Astrocyte of the spinal cord (primary cell): ENCODE data around the gene YPEL2.

Source experiments
- DNase-seq: peaks from one replicate; pipeline ENCODE4 v3.0.0; 2011; ENCODE audit warnings: low read depth, low spot score
- H3K4me3 ChIP-seq: 2 replicates; pipeline ENCODE4 v1.5.1; 2011; ENCODE audit warnings: low read depth, mild to moderate bottlenecking, low read length, moderate library complexity
- in situ Hi-C: cut with HindIII; loops from 2 replicates; pipeline ENCODE4 v1.10.0; 2017; ENCODE audit warnings: low sequenced_read_pairs
- TF ChIP-seq, protein P1 (sequence below): IDR thresholded peaks from 2 replicates; pipeline ENCODE4 v1.5.1; 2012; ENCODE audit warnings: low read depth, mild to moderate bottlenecking, low read length, inconsistent platforms

The YPEL2 gene

DNA sequence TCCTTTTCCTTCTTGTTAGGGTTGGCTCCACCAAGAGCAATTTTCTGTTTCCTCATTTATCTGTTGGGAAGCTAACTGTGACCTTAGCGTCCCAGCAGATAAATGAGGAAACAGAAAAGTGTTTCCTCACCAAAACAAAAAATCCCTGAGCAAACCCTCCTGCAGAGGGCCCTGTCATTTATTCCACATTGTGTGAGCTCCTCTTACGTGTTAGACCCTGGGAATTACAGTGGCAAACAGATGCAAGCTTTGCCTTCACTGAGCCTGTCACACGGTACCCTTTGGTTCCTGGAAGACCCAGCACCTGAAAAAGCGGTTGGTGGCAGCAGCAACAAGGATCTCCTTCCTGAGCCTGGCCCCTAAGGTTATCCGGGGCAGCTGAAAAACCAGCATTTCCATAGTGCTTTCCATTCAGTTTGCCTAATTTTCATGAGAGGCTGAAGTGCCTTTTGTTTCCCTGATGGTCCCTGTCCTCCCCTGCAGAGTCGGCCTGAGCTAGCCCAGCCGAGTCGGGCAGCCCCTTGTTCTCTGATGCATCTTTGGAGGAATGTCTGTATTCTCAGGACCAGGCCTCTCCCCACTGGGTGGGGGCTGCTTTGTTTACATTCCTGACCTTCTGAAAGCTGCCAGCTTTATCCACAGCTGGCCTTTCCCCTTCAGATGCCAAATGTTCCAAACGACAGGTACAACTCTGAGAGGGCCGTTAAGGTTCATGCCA, 34.7 kb downstream of the YPEL2 start:
- no peak for DNase-seq
- TF ChIP-seq, protein P1, sequence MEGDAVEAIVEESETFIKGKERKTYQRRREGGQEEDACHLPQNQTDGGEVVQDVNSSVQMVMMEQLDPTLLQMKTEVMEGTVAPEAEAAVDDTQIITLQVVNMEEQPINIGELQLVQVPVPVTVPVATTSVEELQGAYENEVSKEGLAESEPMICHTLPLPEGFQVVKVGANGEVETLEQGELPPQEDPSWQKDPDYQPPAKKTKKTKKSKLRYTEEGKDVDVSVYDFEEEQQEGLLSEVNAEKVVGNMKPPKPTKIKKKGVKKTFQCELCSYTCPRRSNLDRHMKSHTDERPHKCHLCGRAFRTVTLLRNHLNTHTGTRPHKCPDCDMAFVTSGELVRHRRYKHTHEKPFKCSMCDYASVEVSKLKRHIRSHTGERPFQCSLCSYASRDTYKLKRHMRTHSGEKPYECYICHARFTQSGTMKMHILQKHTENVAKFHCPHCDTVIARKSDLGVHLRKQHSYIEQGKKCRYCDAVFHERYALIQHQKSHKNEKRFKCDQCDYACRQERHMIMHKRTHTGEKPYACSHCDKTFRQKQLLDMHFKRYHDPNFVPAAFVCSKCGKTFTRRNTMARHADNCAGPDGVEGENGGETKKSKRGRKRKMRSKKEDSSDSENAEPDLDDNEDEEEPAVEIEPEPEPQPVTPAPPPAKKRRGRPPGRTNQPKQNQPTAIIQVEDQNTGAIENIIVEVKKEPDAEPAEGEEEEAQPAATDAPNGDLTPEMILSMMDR = peak; percentile 5
- no peak overlapping the region for H3K4me3 ChIP-seq
- in situ Hi-C loops = no loop called here

DNA sequence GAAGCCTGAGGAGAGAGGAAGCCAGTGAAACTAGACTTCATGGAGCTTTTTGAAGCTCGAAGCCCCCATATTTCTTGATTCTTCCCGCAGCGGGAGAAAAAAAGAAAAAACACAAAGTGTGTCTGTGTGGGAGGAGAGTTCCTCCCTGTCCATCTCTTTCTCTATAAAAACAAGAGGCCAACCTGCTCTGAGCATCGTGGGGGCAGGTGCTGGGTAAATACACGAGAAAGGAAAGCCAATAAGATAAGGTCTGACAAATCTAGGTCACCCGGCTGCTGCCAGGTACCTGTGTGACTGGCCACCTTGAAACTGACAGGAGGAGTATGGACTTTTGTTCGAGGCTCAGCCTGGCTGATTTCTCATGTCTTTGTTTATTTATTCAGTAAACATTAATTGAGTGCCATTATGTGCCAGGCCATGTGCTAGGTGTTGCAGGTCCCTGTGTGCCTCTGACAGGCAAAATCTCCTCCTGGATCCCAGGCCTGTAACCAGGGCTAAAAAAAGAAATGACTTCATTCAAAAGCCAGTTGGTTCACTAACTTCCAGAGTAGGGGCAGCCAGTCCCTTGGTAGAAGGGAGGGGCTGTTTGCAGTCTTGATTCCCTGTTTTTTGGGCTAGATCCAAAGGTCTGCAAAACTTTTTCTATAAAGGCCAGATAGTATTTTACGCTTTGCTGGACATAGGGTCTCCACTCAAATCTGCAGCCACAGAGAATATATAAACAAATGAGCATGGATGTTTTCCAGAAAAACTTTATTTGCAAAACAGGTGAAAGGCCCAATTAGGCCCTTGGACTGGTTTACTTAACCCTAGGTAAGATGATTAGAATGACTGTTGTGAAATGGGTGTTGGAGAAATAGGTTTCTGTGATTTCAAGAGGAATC, 35.6 kb downstream of the YPEL2 start:
- peak; percentile 69 for DNase-seq
- TF ChIP-seq, protein P1 = no peak
- in situ Hi-C loops = no loop called here
- H3K4me3 ChIP-seq = no peak overlapping the region

DNA sequence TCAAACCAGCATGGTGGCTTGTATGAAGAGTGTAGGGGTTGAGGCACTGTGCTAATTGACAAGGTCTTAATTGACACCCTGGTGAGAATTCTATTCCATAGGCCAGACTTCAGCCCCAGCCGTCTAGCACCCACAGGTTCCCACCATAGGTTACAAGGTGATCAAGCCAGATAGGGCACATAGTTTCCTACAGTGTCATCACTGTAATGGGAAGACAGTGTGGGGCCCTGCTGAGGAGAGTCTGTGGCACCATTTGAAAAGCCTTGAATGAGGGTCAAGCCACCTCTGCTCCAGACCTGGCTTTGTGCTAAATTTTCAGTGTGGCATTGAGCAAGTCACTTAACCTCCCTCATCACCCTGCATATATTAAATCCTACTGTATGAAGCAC, 36.2 kb downstream of the YPEL2 start:
- no peak for DNase-seq
- in situ Hi-C loops = no loop called here
- TF ChIP-seq, protein P1 = no peak

DNA sequence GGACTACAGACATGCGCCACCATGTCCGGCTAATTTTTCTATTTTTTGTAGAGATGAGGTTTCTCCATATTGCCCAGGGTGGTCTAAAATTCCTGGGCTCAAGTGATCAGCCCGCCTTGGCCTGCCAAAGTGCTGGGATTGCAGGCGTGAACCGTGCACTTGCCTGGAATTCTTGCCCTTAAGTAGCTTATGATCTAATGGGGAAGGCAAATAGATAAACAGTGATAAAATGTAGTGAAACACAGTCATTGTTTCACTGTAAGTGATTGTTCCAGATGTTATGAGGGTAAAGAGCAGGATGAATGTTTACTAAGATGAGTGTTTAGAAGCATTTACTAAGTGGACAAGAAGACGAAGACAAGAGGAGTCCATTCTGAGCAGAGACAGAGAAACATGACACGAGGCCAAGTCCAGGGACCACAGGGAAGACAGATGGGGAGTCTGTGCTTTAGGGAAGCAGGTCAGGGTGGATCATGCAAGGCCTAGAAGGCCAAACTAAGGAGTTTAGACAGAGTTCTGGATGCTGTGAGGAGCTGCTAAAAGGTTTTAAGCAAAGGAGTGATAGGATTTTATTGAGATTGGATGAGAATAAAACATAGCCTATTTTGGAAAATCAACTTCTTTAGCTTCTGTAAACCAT, 36.9 kb downstream of the YPEL2 start:
- no peak for DNase-seq
- TF ChIP-seq, protein P1 = no peak
- H3K4me3 ChIP-seq = no peak overlapping the region
- in situ Hi-C loops = no loop called here

More for the DNA sequence above, 36.2 kb downstream of the YPEL2 start:
- no peak overlapping the region for H3K4me3 ChIP-seq

DNA sequence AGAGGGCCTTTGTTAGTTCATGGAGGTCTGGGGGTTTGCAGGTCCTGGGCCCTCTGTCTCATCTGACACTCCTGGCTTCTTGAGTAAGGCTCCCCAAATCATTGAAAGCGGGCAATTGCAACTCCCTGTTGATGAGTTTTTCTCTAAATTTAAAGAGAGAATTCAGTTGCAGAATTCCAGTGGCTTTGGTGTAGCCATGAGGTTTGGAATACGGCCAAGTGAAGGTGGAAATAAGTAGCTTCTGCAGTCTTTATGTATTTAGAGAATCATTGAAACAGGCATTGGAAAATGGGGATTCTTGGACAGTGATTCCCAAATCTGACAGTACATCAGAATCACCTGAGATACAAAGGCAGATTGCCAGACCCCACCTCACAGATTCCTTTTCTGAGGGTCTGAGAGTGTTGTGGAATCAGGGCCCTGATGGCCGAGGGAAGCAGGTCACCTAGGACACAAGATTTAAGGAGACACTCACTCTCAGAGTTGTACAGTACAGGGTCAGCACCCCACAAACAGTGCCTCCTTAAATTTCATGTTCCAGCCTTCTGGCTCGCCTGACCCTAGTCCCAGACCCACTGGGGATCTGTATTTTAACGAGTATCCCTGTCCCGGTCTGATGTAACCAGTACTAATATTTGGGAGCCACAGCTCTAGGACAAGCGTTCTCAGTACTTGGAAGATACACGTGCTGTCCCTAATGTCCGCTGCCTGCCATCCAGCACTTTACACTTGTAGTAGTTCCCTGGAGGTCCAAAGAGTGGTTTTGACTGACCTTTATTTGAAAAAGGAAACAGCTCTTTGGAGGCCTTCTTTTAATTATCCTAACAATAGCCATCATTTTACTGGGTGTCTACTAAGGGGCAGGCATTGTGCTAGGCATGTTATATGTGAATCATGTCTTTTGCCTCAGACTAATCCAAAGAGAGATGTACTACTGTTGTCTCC, 37.8 kb downstream of the YPEL2 start:
- H3K4me3 ChIP-seq = no peak overlapping the region
- in situ Hi-C loops = no loop called here
- DNase-seq = peak; percentile 61
- TF ChIP-seq, protein P1 = no peak
